Karpas-422 (cell line): ENCODE measurements around the gene FRY. TPM values are rescaled to one million over a fixed set of nuclear protein-coding genes. Genes with fewer than 3 reads are reported as not detected.

Experiments
- DNase-seq: peaks from one replicate; pipeline ENCODE4 v3.0.0-alpha.2; 2015
- H2AFZ ChIP-seq: fragments of 200-600 bp; sonication (generic); 2 replicates; pipeline ENCODE4 v1.6.1; 2014; ENCODE audit warnings: antibody characterized with exemption, low read length, mixed read lengths
- H3K27ac ChIP-seq: fragments of 200-600 bp; sonication (generic); 2 replicates; pipeline ENCODE4 v1.5.1; 2014; ENCODE audit warnings: mild to moderate bottlenecking, low read length, moderate library complexity
- H3K27me3 ChIP-seq: fragments of 200-600 bp; sonication (generic); 2 replicates; pipeline ENCODE4 v1.6.1; 2014; ENCODE audit warnings: low read length, mixed read lengths
- H3K36me3 ChIP-seq: fragments of 200-600 bp; sonication (generic); 2 replicates; pipeline ENCODE4 v1.6.1; 2014; ENCODE audit warnings: low read length, mixed read lengths; ENCODE audit not compliant: insufficient read depth
- H3K4me1 ChIP-seq: fragments of 200-600 bp; sonication (generic); 2 replicates; pipeline ENCODE4 v1.6.1; 2014; ENCODE audit warnings: mild to moderate bottlenecking, low read length, mixed read lengths
- H3K4me2 ChIP-seq: fragments of 200-600 bp; sonication (generic); 2 replicates; pipeline ENCODE4 v1.6.1; 2014; ENCODE audit warnings: low read length, low read depth, mild to moderate bottlenecking; ENCODE audit not compliant: poor library complexity, severe bottlenecking
- H3K4me3 ChIP-seq: fragments of 200-600 bp; sonication (generic); 2 replicates; pipeline ENCODE4 v1.5.1; 2014; ENCODE audit warnings: mild to moderate bottlenecking, antibody characterized with exemption, low read length, mixed read lengths
- H3K79me2 ChIP-seq: fragments of 200-600 bp; sonication (generic); 2 replicates; pipeline ENCODE4 v1.6.1; 2014; ENCODE audit warnings: mild to moderate bottlenecking, low read length, mixed read lengths
- H3K9ac ChIP-seq: fragments of 200-600 bp; sonication (generic); 2 replicates; pipeline ENCODE4 v1.6.0; 2014; ENCODE audit warnings: low read length
- H3K9me2 ChIP-seq: fragments of 200-600 bp; sonication (generic), shearing (Covaris generic); replicated peaks from 2 replicates; pipeline ENCODE4 v1.6.0; 2014; ENCODE audit warnings: mild to moderate bottlenecking, low read length, moderate library complexity; ENCODE audit not compliant: insufficient read depth
- H3K9me3 ChIP-seq: fragments of 300-700, 200-600 bp; sonication (generic); 2 replicates; pipeline ENCODE4 v1.6.1; 2014; ENCODE audit warnings: low read length, mixed read lengths
- H4K20me1 ChIP-seq: fragments of 200-600 bp; sonication (generic); 2 replicates; pipeline ENCODE4 v1.6.1; 2014; ENCODE audit warnings: mild to moderate bottlenecking, antibody characterized with exemption, low read length, low read depth; ENCODE audit not compliant: insufficient read depth
- total RNA-seq: library from RNA; depleted of rRNA; stranded (reverse); fragments of >200 nt; shearing (Covaris generic); gene quantifications from 2 replicates; pipeline ENCODE4 v1.2.3, GENCODE V29; 2014; ENCODE audit warnings: low replicate concordance

FRY gene
- total RNA-seq, 1 experiment from 2014 or later = 1.6 TPM

- H3K9ac ChIP-seq = no peak overlapping the region
- H3K9me2 ChIP-seq = no peaks in the 10 kb centered on the region
- H3K4me3 ChIP-seq = no peak overlapping the region
- H3K4me1 ChIP-seq = no peaks in the 10 kb centered on the region
- no peaks in the 10 kb centered on the region for H4K20me1 ChIP-seq
- no peaks in the 10 kb centered on the region for H3K36me3 ChIP-seq
- H3K9me3 ChIP-seq = no peaks in the 10 kb centered on the region
- H2AFZ ChIP-seq = no peak overlapping the region
- H3K79me2 ChIP-seq = no peaks in the 10 kb centered on the region
- DNase-seq = no peak
- no peak overlapping the region for H3K4me2 ChIP-seq
- H3K27me3 ChIP-seq = no peaks in the 10 kb centered on the region
- no peak overlapping the region for H3K27ac ChIP-seq
Measured at GRCh38 chr13:32059511-32059984, 28.0 kb downstream of the FRY start.

- Histone ChIP-seq H3K36me3 (no peaks in the 10 kb centered on the region), H3K4me1 (no peaks in the 10 kb centered on the region), H4K20me1 (no peaks in the 10 kb centered on the region), H3K79me2 (no peaks in the 10 kb centered on the region), H3K4me2 (no peak overlapping the region), H3K9me2 (no peaks in the 10 kb centered on the region), H3K27me3 (no peaks in the 10 kb centered on the region), H2AFZ (no peak overlapping the region), H3K9me3 (no peaks in the 10 kb centered on the region), H3K27ac (no peak overlapping the region), H3K9ac (no peak overlapping the region), H3K4me3 (no peak overlapping the region)
- DNase-seq = no peak
Measured at GRCh38 chr13:32060401-32060878, 28.9 kb downstream of the FRY start.

- DNase-seq = no peak
- H3K9me3 ChIP-seq = no peaks in the 10 kb centered on the region
- no peaks in the 10 kb centered on the region for H4K20me1 ChIP-seq
- H3K4me3 ChIP-seq = no peak overlapping the region
- H3K27ac ChIP-seq = no peak overlapping the region
- H3K4me1 ChIP-seq = no peaks in the 10 kb centered on the region
- no peaks in the 10 kb centered on the region for H3K36me3 ChIP-seq
- H3K9ac ChIP-seq = no peak overlapping the region
- no peak overlapping the region for H2AFZ ChIP-seq
- no peaks in the 10 kb centered on the region for H3K79me2 ChIP-seq
- H3K4me2 ChIP-seq = no peak overlapping the region
- no peaks in the 10 kb centered on the region for H3K9me2 ChIP-seq
- no peaks in the 10 kb centered on the region for H3K27me3 ChIP-seq
Measured at GRCh38 chr13:32063619-32064233, 32.2 kb downstream of the FRY start.

GRCh38 chr13:32067149-32067961 is 35.8 kb downstream of the FRY start:
- DNase-seq = no peak
- H4K20me1 ChIP-seq = no peaks in the 10 kb centered on the region

GRCh38 chr13:32068255-32068654 is 36.7 kb downstream of the FRY start:
- no peak for DNase-seq
- H3K9me3 ChIP-seq = no peaks in the 10 kb centered on the region
- no peak overlapping the region for H3K4me2 ChIP-seq
- no peaks in the 10 kb centered on the region for H3K79me2 ChIP-seq
- no peak overlapping the region for H2AFZ ChIP-seq
- H3K27ac ChIP-seq = no peak overlapping the region
- no peak overlapping the region for H3K9ac ChIP-seq
- no peaks in the 10 kb centered on the region for H3K4me1 ChIP-seq
- no peaks in the 10 kb centered on the region for H3K9me2 ChIP-seq
- H3K27me3 ChIP-seq = no peaks in the 10 kb centered on the region
- H4K20me1 ChIP-seq = no peaks in the 10 kb centered on the region
- H3K36me3 ChIP-seq = no peaks in the 10 kb centered on the region
- H3K4me3 ChIP-seq = no peak overlapping the region

More at GRCh38 chr13:32067149-32067961, 35.8 kb downstream of the FRY start:
- no peaks in the 10 kb centered on the region for H3K27me3 ChIP-seq
- no peak overlapping the region for H3K4me2 ChIP-seq
- H3K4me1 ChIP-seq = no peaks in the 10 kb centered on the region
- no peak overlapping the region for H2AFZ ChIP-seq
- no peaks in the 10 kb centered on the region for H3K79me2 ChIP-seq
- no peaks in the 10 kb centered on the region for H3K9me2 ChIP-seq
- no peak overlapping the region for H3K27ac ChIP-seq
- no peaks in the 10 kb centered on the region for H3K36me3 ChIP-seq
- no peak overlapping the region for H3K4me3 ChIP-seq
- no peaks in the 10 kb centered on the region for H3K9me3 ChIP-seq
- H3K9ac ChIP-seq = no peak overlapping the region

GRCh38 chr13:32073180-32073864 is 41.7 kb downstream of the FRY start:
- Histone ChIP-seq H3K27me3 (no peaks in the 10 kb centered on the region), H4K20me1 (no peaks in the 10 kb centered on the region), H3K27ac (no peak overlapping the region), H3K4me1 (no peaks in the 10 kb centered on the region), H3K36me3 (no peaks in the 10 kb centered on the region), H3K9me2 (no peaks in the 10 kb centered on the region), H3K9ac (no peak overlapping the region), H2AFZ (no peak overlapping the region), H3K4me2 (no peak overlapping the region), H3K79me2 (no peaks in the 10 kb centered on the region), H3K9me3 (no peaks in the 10 kb centered on the region), H3K4me3 (no peak overlapping the region)
- DNase-seq = no peak

GRCh38 chr13:32075170-32075851 is 43.7 kb downstream of the FRY start:
- H3K4me1 ChIP-seq = no peaks in the 10 kb centered on the region
- no peaks in the 10 kb centered on the region for H3K79me2 ChIP-seq
- no peak overlapping the region for H3K27ac ChIP-seq
- no peak overlapping the region for H3K9ac ChIP-seq
- H3K4me2 ChIP-seq = no peak overlapping the region
- H4K20me1 ChIP-seq = no peaks in the 10 kb centered on the region
- no peaks in the 10 kb centered on the region for H3K27me3 ChIP-seq
- no peak overlapping the region for H2AFZ ChIP-seq
- H3K9me2 ChIP-seq = no peaks in the 10 kb centered on the region
- DNase-seq = no peak
- no peak overlapping the region for H3K4me3 ChIP-seq
- no peaks in the 10 kb centered on the region for H3K36me3 ChIP-seq
- H3K9me3 ChIP-seq = no peaks in the 10 kb centered on the region

- Histone ChIP-seq H3K9me3 (no peaks in the 10 kb centered on the region), H3K27ac (no peak overlapping the region), H3K27me3 (no peaks in the 10 kb centered on the region), H3K9me2 (no peaks in the 10 kb centered on the region), H3K4me2 (no peak overlapping the region), H4K20me1 (no peaks in the 10 kb centered on the region), H3K4me3 (no peak overlapping the region), H3K9ac (no peak overlapping the region), H2AFZ (no peak overlapping the region), H3K4me1 (no peaks in the 10 kb centered on the region), H3K79me2 (no peaks in the 10 kb centered on the region), H3K36me3 (no peaks in the 10 kb centered on the region)
- DNase-seq = no peak
Measured at GRCh38 chr13:32079587-32079986, 48.0 kb downstream of the FRY start.
